Hepatocyte (in vitro differentiated cells): ENCODE data around the gene TCF4. TPM values are rescaled to one million over a fixed set of nuclear protein-coding genes. Genes with fewer than 3 reads are reported as not detected.

ENCODE experiments used
- DNase-seq: peaks from one replicate; pipeline ENCODE4 v3.0.0-alpha.2; 2016; ENCODE audit warnings: low spot score
- H2AFZ ChIP-seq: fragments of 200-600 bp; sonication (generic); 2 replicates; pipeline ENCODE4 v1.6.0; 2016; ENCODE audit warnings: antibody characterized with exemption, mild to moderate bottlenecking
- H3K27ac ChIP-seq: fragments of 200-600 bp; sonication (generic); 2 replicates; pipeline ENCODE4 v1.5.1; 2016; ENCODE audit warnings: mild to moderate bottlenecking
- H3K27me3 ChIP-seq: fragments of 200-600 bp; sonication (generic); 2 replicates; pipeline ENCODE4 v1.6.1; 2016
- H3K36me3 ChIP-seq: fragments of 200-600 bp; sonication (generic); replicated peaks from 2 replicates; pipeline ENCODE4 v1.5.1; 2016; ENCODE audit warnings: low read depth; ENCODE audit not compliant: insufficient read depth
- H3K4me1 ChIP-seq: fragments of 200-600 bp; sonication (generic); 2 replicates; pipeline ENCODE4 v1.5.1; 2016; ENCODE audit warnings: mild to moderate bottlenecking, moderate library complexity; ENCODE audit not compliant: insufficient read depth
- H3K4me2 ChIP-seq: fragments of 200-600 bp; sonication (generic); 2 replicates; pipeline ENCODE4 v1.6.0; 2016
- H3K4me3 ChIP-seq: fragments of 200-600 bp; sonication (generic); 2 replicates; pipeline ENCODE4 v1.5.1; 2016; ENCODE audit warnings: mild to moderate bottlenecking
- H3K79me2 ChIP-seq: fragments of 200-600 bp; sonication (generic); 2 replicates; pipeline ENCODE4 v1.6.0; 2017; ENCODE audit warnings: mild to moderate bottlenecking
- H3K9me2 ChIP-seq: fragments of 200-600 bp; sonication (generic); replicated peaks from 2 replicates; pipeline ENCODE4 v1.6.0; 2017; ENCODE audit warnings: mild to moderate bottlenecking; ENCODE audit not compliant: insufficient read depth
- H3K9me3 ChIP-seq: fragments of 200-600 bp; sonication (generic); 2 replicates; pipeline ENCODE4 v1.5.1; 2016; ENCODE audit warnings: low read depth, mild to moderate bottlenecking
- H4K20me1 ChIP-seq: fragments of 200-600 bp; sonication (generic); 2 replicates; pipeline ENCODE4 v1.6.0; 2016; ENCODE audit warnings: mild to moderate bottlenecking; ENCODE audit not compliant: insufficient read depth, poor library complexity, severe bottlenecking
- EZH2 ChIP-seq: fragments of 200-600 bp; sonication (generic); IDR thresholded peaks from 2 replicates; pipeline ENCODE4 v1.6.1; 2016; ENCODE audit warnings: antibody characterized with exemption, mild to moderate bottlenecking, borderline replicate concordance
- EZH2phosphoT487 ChIP-seq: fragments of 200-600 bp; sonication (generic); IDR thresholded peaks from one replicate; pipeline ENCODE4 v1.6.1; 2018; ENCODE audit warnings: antibody characterized with exemption, mild to moderate bottlenecking, low read depth, moderate library complexity; ENCODE audit not compliant: unreplicated experiment, severe bottlenecking
- WGBS: methylation state at CpG from one replicate; pipeline ENCODE4 v1.1.6; 2016; ENCODE audit warnings: low lambda C conversion rate; ENCODE audit errors: missing lambda C conversion rate; 5-methylcytosine and 5-hydroxymethylcytosine counted together
- polyA plus RNA-seq: library from polyadenylated mRNA; unstranded; fragments of >200 nt; fragmentation: Nextera tagmentation; extraction: Ambion mirVana; gene quantifications from 2 replicates; pipeline ENCODE4 v1.2.1, GENCODE V29; 2016
- total RNA-seq: library from RNA; depleted of rRNA; stranded (reverse); fragments of >200 nt; gene quantifications from 2 replicates; pipeline ENCODE4 v1.2.3, GENCODE V29; 2014
- TF ChIP-seq, protein P1 (sequence below): fragments of 200-600 bp; sonication (generic); IDR thresholded peaks from 2 replicates; pipeline ENCODE4 v1.5.1; 2016; ENCODE audit warnings: antibody characterized with exemption, mild to moderate bottlenecking; ENCODE audit not compliant: poor library complexity

The TCF4 gene
- total and polyA plus RNA-seq, 2 experiments from 2014 or later = 40.5 to 65.2 TPM

- H3K79me2 ChIP-seq = peaks cover 13% of the 10 kb centered on the region
- no peaks in the 10 kb centered on the region for H3K27me3 ChIP-seq
- no peaks in the 10 kb centered on the region for H4K20me1 ChIP-seq
- WGBS = 98% methylated on average over 2 of the region's 2 CpGs
- no peak overlapping the region for H3K27ac ChIP-seq
- H3K4me3 ChIP-seq = no peak overlapping the region
- no peaks in the 10 kb centered on the region for H3K36me3 ChIP-seq
- peaks cover 2% of the 10 kb centered on the region for H3K4me1 ChIP-seq
- H3K9me3 ChIP-seq = no peaks in the 10 kb centered on the region
- H2AFZ ChIP-seq = no peak overlapping the region
- no peak for DNase-seq
- no peaks in the 10 kb centered on the region for H3K9me2 ChIP-seq
- H3K4me2 ChIP-seq = no peak overlapping the region
- TF ChIP-seq EZH2phosphoT487 (no peak), EZH2 (no peak)
- TF ChIP-seq, protein P1, sequence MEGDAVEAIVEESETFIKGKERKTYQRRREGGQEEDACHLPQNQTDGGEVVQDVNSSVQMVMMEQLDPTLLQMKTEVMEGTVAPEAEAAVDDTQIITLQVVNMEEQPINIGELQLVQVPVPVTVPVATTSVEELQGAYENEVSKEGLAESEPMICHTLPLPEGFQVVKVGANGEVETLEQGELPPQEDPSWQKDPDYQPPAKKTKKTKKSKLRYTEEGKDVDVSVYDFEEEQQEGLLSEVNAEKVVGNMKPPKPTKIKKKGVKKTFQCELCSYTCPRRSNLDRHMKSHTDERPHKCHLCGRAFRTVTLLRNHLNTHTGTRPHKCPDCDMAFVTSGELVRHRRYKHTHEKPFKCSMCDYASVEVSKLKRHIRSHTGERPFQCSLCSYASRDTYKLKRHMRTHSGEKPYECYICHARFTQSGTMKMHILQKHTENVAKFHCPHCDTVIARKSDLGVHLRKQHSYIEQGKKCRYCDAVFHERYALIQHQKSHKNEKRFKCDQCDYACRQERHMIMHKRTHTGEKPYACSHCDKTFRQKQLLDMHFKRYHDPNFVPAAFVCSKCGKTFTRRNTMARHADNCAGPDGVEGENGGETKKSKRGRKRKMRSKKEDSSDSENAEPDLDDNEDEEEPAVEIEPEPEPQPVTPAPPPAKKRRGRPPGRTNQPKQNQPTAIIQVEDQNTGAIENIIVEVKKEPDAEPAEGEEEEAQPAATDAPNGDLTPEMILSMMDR = no peak
Observed at GRCh38 chr18:55382277-55382805, 205.7 kb downstream of the TCF4 start.

DNA sequence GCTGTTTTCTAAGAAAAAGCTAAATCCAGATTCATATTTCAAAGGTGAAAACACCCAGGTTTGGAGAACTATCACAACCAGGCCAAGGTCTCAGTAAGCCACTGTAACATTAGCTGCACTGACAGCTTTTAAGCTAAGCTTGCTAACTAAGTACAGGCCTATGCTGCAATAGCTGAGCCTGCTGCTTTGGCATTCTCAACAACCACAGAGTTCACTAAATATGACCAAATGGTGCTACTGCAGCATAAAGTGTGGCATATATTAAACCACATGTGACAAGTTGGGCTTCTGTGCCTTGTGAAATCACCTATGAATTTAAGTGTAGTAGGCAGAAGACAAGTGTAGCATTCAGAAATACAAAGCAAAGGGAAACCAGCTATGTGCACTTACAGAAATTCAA, 206.7 kb downstream of the TCF4 start:
- H3K4me3 ChIP-seq = no peak overlapping the region
- H4K20me1 ChIP-seq = no peaks in the 10 kb centered on the region
- DNase-seq = no peak
- H3K79me2 ChIP-seq = peaks cover 11% of the 10 kb centered on the region
- no peak overlapping the region for H3K27ac ChIP-seq
- no peaks in the 10 kb centered on the region for H3K9me2 ChIP-seq
- H2AFZ ChIP-seq = no peak overlapping the region
- no peaks in the 10 kb centered on the region for H3K9me3 ChIP-seq
- H3K36me3 ChIP-seq = no peaks in the 10 kb centered on the region
- H3K27me3 ChIP-seq = no peaks in the 10 kb centered on the region
- H3K4me2 ChIP-seq = no peak overlapping the region
- TF ChIP-seq, protein P1 = no peak
- TF ChIP-seq EZH2 = no peak
- TF ChIP-seq EZH2phosphoT487 = no peak
- H3K4me1 ChIP-seq = no peaks in the 10 kb centered on the region

DNA sequence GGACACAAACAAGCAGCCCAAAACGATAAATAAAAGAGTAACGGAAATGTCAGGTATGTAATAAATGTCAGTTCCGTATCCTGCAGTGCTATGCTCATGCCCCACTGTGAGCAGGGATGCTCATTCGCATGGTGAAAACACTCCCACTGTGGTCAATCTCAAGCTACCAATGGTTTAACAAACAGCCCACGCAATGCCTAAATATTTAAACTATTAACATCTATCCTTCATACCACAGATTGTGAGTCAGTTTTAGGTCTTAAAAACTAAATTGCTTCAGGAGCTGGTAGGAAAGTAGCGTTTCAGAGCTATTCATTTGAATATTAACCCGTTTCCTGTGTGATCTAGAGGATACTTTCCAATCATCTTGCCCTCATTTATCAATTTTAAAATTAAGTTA, 207.4 kb downstream of the TCF4 start:
- no peaks in the 10 kb centered on the region for H3K36me3 ChIP-seq
- H3K27me3 ChIP-seq = no peaks in the 10 kb centered on the region
- no peak overlapping the region for H3K4me2 ChIP-seq
- 97% methylated on average over 7 of the region's 7 CpGs for WGBS
- no peaks in the 10 kb centered on the region for H3K9me3 ChIP-seq
- no peak overlapping the region for H3K4me3 ChIP-seq
- no peaks in the 10 kb centered on the region for H4K20me1 ChIP-seq
- H2AFZ ChIP-seq = no peak overlapping the region
- H3K79me2 ChIP-seq = peaks cover 12% of the 10 kb centered on the region
- no peaks in the 10 kb centered on the region for H3K9me2 ChIP-seq
- DNase-seq = no peak
- no peaks in the 10 kb centered on the region for H3K4me1 ChIP-seq
- H3K27ac ChIP-seq = no peak overlapping the region
- TF ChIP-seq EZH2 (no peak), EZH2phosphoT487 (no peak)
- TF ChIP-seq, protein P1 = no peak

DNA sequence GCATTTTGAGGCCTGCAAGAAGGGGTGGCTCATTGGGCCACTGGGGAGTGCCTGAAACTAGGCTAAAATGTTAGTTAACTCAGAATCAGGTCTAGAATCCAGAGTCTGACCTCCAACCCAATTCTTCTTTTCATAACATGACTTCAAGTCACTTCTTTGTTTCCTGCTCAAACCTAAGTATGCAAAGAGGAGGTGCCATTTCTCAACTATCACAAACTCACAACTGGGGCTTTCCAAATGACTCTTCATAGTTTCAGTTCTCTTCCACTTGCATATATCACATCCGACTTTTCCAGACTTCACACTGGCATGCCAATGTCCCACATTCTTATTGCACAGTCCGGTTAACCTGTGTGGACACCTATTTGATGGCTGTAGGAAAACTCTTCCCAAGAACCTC, 211.6 kb downstream of the TCF4 start:
- Histone ChIP-seq H2AFZ (no peak overlapping the region), H3K9me2 (no peaks in the 10 kb centered on the region), H3K4me2 (no peak overlapping the region), H3K79me2 (peaks cover 13% of the 10 kb centered on the region), H3K4me3 (no peak overlapping the region), H3K9me3 (no peaks in the 10 kb centered on the region), H3K4me1 (no peaks in the 10 kb centered on the region), H3K27me3 (no peaks in the 10 kb centered on the region), H3K36me3 (no peaks in the 10 kb centered on the region), H4K20me1 (no peaks in the 10 kb centered on the region), H3K27ac (no peak overlapping the region)
- 94% methylated on average over 2 of the region's 2 CpGs for WGBS
- no peak for TF ChIP-seq EZH2
- no peak for TF ChIP-seq EZH2phosphoT487
- TF ChIP-seq, protein P1 = no peak
- no peak for DNase-seq
